Measurements from ENCODE around the gene PAF1.
"Not testable (repeated sequence)": the region's sequence is repeated elsewhere in the genome, so short reads cannot be mapped to it uniquely, and the experiment has no call there.

DNA sequence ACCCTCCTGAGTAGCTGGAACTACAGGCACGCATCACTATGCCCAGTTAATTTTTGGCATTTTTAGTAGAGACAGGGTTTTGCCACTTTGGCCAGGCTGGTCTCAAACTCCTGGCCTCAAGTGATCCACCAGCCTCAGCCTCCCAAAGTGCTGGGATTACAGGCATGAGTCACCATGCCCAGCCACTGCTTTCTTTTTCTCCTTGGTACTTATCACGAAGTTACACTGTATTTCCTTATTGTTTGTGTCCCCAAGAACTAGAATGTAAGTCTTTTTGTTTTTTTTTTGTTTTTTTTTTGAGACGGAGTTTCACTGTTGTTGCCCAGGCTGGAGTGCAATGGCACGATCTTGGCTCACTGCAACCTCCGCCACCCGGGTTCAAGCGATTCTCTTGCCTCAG, 50.8 kb downstream of the PAF1 start:
- TF ChIP-seq, protein P1, sequence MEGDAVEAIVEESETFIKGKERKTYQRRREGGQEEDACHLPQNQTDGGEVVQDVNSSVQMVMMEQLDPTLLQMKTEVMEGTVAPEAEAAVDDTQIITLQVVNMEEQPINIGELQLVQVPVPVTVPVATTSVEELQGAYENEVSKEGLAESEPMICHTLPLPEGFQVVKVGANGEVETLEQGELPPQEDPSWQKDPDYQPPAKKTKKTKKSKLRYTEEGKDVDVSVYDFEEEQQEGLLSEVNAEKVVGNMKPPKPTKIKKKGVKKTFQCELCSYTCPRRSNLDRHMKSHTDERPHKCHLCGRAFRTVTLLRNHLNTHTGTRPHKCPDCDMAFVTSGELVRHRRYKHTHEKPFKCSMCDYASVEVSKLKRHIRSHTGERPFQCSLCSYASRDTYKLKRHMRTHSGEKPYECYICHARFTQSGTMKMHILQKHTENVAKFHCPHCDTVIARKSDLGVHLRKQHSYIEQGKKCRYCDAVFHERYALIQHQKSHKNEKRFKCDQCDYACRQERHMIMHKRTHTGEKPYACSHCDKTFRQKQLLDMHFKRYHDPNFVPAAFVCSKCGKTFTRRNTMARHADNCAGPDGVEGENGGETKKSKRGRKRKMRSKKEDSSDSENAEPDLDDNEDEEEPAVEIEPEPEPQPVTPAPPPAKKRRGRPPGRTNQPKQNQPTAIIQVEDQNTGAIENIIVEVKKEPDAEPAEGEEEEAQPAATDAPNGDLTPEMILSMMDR (IDR thresholded peaks at IDR 0.05), result not testable (repeated sequence)
- not testable (repeated sequence) for TF ChIP-seq EZH2 (IDR thresholded peaks at IDR 0.05)

Measured in neural progenitor cell (in vitro differentiated cells).